GM21717 (cell line): ENCODE results near the gene PVALEF.

Experiments
- ATAC-seq: cut with Tn5 transposase; IDR thresholded peaks from one replicate; pipeline ENCODE4 v1.9.1; 2021; ENCODE audit warnings: mild to moderate bottlenecking, moderate library complexity; ENCODE audit not compliant: unreplicated experiment

The PVALEF gene

GRCh38 chr17:81231766-81232581 lies 66.7 kb downstream of the PVALEF start:
- no peak for ATAC-seq
